Body of pancreas (tissue), 4 donors: ENCODE measurements around the gene PHACTR3. TPM values are rescaled to one million over a fixed set of nuclear protein-coding genes. Genes with fewer than 3 reads are reported as not detected.

Experiments
- ATAC-seq: fragments of 150-250 bp; one replicate; pipeline ENCODE4 v1.9.1; 2016
- DNase-seq, 4 donors: peaks; one replicate each; pipeline ENCODE4 v3.0.0-alpha.2; 2019
- H3K27ac ChIP-seq, 4 donors: fragments of 200-600 bp; sonication (generic); 1 replicate in 3 of 4; 2 replicates in 1 of 4; pipeline versions ENCODE4 v1.5.1 to v1.6.1; 2016 to 2019; ENCODE audit warnings: mild to moderate bottlenecking in 1 of 4, mixed read lengths in 1 of 4, moderate library complexity in 1 of 4
- H3K27me3 ChIP-seq, 2 donors: fragments of 200-600 bp; sonication (generic); one replicate each; pipeline ENCODE4 v1.6.0; 2016; ENCODE audit warnings: mild to moderate bottlenecking in 1 of 2
- H3K36me3 ChIP-seq, 2 donors: fragments of 200-600 bp; sonication (generic); replicated peaks in 1 of 2; 2 replicates each; pipeline ENCODE4 v1.5.1; 2016; ENCODE audit warnings: low read depth in 2 of 2; ENCODE audit not compliant: insufficient read depth in 1 of 2
- H3K4me1 ChIP-seq: fragments of 200-600 bp; sonication (generic); one replicate; pipeline ENCODE4 v1.6.0; 2016
- H3K4me3 ChIP-seq, 2 donors: fragments of 200-600 bp; sonication (generic); 1 replicate in 1 of 2; 2 replicates in 1 of 2; pipeline ENCODE4 v1.5.1; 2016 to 2019
- H3K9me3 ChIP-seq, 3 donors: fragments of 200-600 bp; sonication (generic); 1 replicate in 2 of 3; 2 replicates in 1 of 3; pipeline ENCODE4 v1.5.1; 2016
- POLR2A ChIP-seq, 3 donors: fragments of 450-650 bp; IDR thresholded peaks; one replicate each; pipeline ENCODE4 v1.6.1; 2016; ENCODE audit warnings: antibody characterized with exemption in 3 of 3, mild to moderate bottlenecking in 2 of 3
- WGBS, 2 donors: methylation state at CpG; one replicate each; pipeline ENCODE4 v1.1.5; 2017; 5-methylcytosine and 5-hydroxymethylcytosine counted together
- intact Hi-C: fragments of 100-400 bp; cut with DNase I; formaldehyde crosslinking; loops from one replicate; pipeline ENCODE4 v1.15.1; 2023
- total RNA-seq, 2 donors: library from RNA; depleted of rRNA; stranded (reverse); fragments of >200 nt; gene quantifications; one replicate each; pipeline ENCODE4 v1.1.0, GENCODE V29; 2016
- TF ChIP-seq, protein P1 (sequence below), 7 experiments: fragments of 450-650 bp in 4 of 7; fragments of 200-600 bp in 3 of 7; sonication (generic) in 3 of 7; IDR thresholded peaks; one replicate each; pipeline ENCODE4 v1.5.1; 2016 to 2019; ENCODE audit warnings: antibody characterized with exemption in 7 of 7

Gene PHACTR3
- total RNA-seq, 2 donors from 2014 or later: 0.52 to 0.66 TPM

DNA sequence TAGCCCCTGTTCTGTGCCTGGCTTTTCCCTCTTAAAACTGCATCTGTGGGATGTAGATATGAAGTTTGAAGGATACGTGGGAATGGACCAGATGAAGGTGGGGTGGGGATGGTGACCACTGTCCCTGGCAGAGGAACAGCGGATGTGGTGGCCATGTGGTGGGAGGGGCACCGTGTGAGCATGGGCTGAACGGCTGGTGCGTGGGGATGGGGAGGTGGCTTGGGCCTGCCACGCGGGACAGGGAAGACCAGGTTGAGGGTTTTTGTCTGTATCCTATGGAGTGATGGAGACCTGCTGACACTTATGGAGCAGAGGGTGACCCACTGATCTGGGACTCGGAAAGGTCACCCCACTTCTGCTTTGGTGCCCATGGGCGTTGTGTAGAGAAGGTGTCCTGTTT is 19.2 kb downstream of the PHACTR3 start:
- 62 to 64% methylated on average over 9 of the region's 9 CpGs for WGBS, 2 donors
- TF ChIP-seq, protein P1, sequence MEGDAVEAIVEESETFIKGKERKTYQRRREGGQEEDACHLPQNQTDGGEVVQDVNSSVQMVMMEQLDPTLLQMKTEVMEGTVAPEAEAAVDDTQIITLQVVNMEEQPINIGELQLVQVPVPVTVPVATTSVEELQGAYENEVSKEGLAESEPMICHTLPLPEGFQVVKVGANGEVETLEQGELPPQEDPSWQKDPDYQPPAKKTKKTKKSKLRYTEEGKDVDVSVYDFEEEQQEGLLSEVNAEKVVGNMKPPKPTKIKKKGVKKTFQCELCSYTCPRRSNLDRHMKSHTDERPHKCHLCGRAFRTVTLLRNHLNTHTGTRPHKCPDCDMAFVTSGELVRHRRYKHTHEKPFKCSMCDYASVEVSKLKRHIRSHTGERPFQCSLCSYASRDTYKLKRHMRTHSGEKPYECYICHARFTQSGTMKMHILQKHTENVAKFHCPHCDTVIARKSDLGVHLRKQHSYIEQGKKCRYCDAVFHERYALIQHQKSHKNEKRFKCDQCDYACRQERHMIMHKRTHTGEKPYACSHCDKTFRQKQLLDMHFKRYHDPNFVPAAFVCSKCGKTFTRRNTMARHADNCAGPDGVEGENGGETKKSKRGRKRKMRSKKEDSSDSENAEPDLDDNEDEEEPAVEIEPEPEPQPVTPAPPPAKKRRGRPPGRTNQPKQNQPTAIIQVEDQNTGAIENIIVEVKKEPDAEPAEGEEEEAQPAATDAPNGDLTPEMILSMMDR (IDR thresholded peaks at IDR 0.05): no peak
- TF ChIP-seq POLR2A (IDR thresholded peaks at IDR 0.05): no peak
- no peak for DNase-seq
- no peak for ATAC-seq
- Histone ChIP-seq H3K9me3 (no peaks in the 10 kb centered on the region), H3K4me3 (no peak overlapping the region), H3K36me3 (no peaks in the 10 kb centered on the region), H3K27ac (no peak overlapping the region), H3K27me3 (no peaks in the 10 kb centered on the region), H3K4me1 (no peaks in the 10 kb centered on the region)
- intact Hi-C loops: no loop called here

DNA sequence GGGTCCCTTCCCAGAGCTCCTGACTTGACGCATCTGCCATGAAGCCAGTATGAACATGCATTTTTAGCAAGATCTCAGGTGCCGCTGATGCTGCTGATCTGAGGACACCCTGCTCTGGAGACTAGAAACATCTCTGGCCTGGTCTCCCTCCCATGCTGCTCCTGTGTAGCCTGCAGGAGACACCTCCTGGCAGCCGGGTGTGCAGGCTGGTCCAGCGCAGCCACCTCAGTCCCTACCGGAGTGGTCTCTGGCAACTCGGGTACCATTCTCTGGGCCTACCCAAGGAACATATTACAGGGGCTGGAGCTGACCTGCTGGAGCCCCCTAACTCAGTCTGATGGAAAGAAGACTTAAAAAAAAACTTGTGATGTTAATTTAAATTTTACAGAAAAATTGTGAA is 20.1 kb downstream of the PHACTR3 start:
- H3K36me3 ChIP-seq: no peaks in the 10 kb centered on the region
- intact Hi-C loops: no loop called here
- TF ChIP-seq POLR2A (IDR thresholded peaks at IDR 0.05): no peak
- DNase-seq (no peak), ATAC-seq (no peak)
- no peaks in the 10 kb centered on the region for H3K9me3 ChIP-seq
- H3K4me3 ChIP-seq: no peak overlapping the region
- no peaks in the 10 kb centered on the region for H3K4me1 ChIP-seq
- 68 to 92% methylated on average over 2 to 6 of the region's 6 CpGs for WGBS, 2 donors
- H3K27me3 ChIP-seq: no peaks in the 10 kb centered on the region
- H3K27ac ChIP-seq: no peak overlapping the region

DNA sequence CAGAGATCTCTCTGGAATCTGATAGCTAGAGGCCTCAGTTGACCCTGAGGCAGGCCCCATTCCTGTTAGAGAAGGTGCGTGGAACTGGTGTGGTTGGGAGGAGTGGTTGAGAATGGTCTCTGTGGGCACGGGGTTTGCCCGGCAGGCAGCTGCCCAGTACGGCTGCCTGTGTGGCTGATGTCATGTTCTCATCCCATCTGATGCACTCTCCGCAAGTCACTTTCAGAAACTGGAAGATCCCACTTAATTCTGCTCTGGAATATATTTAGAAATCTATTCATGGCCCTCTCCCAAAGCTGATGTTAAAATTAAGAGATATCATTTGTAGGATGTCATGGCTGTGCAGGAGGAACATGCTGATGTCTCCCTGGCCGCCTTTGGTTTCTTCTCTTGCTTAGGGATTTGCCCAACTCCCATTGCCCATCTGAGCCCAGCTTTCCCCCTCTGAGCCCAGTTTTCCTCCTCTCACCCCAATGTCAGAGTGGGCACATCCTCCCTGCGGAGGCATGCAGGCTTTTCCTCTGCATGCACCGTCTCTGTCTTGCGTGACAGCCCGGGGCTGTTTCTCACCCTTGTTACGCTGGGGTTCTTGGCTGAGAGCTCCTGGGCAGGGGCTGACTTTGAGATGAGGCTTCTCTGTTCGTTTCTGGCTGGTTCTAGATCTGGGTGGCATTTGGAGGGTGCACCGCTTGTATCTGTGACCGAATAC is 21.0 kb downstream of the PHACTR3 start:
- Histone ChIP-seq H3K27me3 (no peaks in the 10 kb centered on the region), H3K4me3 (no peak overlapping the region), H3K36me3 (no peaks in the 10 kb centered on the region), H3K27ac (no peak overlapping the region), H3K9me3 (no peaks in the 10 kb centered on the region), H3K4me1 (no peaks in the 10 kb centered on the region)
- TF ChIP-seq, protein P1 (IDR thresholded peaks at IDR 0.05): no peak
- no peak for TF ChIP-seq POLR2A (IDR thresholded peaks at IDR 0.05)
- 68 to 74% methylated on average over 13 to 14 of the region's 14 CpGs for WGBS, 2 donors
- no peak for ATAC-seq
- DNase-seq: no peak
- intact Hi-C loops: no loop called here

DNA sequence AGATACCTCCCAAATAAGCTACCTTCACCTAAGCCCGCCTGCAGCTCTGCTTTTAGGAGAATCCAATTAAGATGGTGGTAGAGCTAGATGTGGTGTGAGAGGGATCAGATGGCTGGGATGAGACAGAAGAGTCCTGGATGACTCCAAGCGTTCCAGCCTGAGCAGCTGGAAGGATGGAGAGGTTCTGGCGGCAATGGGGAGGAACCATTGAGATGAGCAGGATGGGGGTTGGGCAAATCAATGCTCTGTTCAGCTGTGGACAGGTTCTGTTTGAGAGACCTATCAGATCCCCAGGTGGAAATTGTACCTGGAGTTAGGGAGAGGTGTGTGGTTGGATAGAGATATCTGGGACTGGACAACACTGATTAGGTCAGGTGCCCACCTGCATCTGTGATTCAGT is 23.0 kb downstream of the PHACTR3 start:
- DNase-seq (no peak), ATAC-seq (no peak)
- intact Hi-C loops: no loop called here
- Histone ChIP-seq H3K4me3 (no peak overlapping the region), H3K36me3 (no peaks in the 10 kb centered on the region), H3K9me3 (no peaks in the 10 kb centered on the region), H3K27me3 (peaks cover 0 to 4% of the 10 kb centered on the region in 2 donors), H3K4me1 (no peaks in the 10 kb centered on the region), H3K27ac (no peak overlapping the region)
- 39 to 66% methylated on average over 3 of the region's 3 CpGs for WGBS, 2 donors
- TF ChIP-seq POLR2A (IDR thresholded peaks at IDR 0.05): no peak
- TF ChIP-seq, protein P1 (IDR thresholded peaks at IDR 0.05): no peak

DNA sequence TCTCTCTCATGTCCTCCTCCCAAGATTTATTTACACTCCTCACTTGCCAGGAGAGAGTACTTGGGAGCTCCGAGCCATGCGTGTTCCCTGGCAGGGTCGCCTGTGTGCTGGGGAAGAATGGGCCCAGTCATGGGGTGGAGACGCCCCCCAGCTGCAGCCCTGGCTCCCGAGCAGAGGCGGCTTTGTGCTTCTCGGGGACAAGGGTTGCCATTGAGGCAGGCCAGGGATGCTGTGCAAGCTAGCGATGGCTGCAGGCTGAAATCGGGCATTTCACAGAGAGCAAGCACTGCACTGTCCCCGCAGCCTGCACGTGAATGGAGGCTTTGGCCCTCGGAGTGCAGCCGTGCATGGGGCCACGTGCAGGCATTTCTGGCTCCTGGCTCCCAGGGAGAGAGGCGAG is 23.8 kb downstream of the PHACTR3 start:
- 66 to 74% methylated on average over 13 to 15 of the region's 15 CpGs for WGBS, 2 donors
- Histone ChIP-seq H3K9me3 (no peaks in the 10 kb centered on the region), H3K4me3 (no peak overlapping the region), H3K27me3 (peaks cover 0 to 4% of the 10 kb centered on the region in 2 donors), H3K4me1 (no peaks in the 10 kb centered on the region), H3K27ac (no peak overlapping the region), H3K36me3 (no peaks in the 10 kb centered on the region)
- intact Hi-C loops: no loop called here
- DNase-seq: no peak
- ATAC-seq: no peak
- TF ChIP-seq POLR2A (IDR thresholded peaks at IDR 0.05): no peak
- TF ChIP-seq, protein P1 (IDR thresholded peaks at IDR 0.05): no peak
